Osteoblast (primary cell): ENCODE data around the gene CCNY. TPM values are rescaled to one million over a fixed set of nuclear protein-coding genes. Genes with fewer than 3 reads are reported as not detected.

Source experiments
- DNase-seq: peaks from one replicate; pipeline ENCODE4 v3.0.0; 2011; ENCODE audit warnings: low spot score, mixed read lengths; ENCODE audit not compliant: insufficient read length; ENCODE audit errors: missing footprints
- H2AFZ ChIP-seq: 2 replicates; pipeline ENCODE4 v1.6.0; 2011; ENCODE audit warnings: mild to moderate bottlenecking, low read length
- H3K27ac ChIP-seq: 2 replicates; pipeline ENCODE4 v1.5.1; 2011; ENCODE audit warnings: mild to moderate bottlenecking, low read depth, low read length, moderate library complexity
- H3K27me3 ChIP-seq: 2 replicates; pipeline ENCODE4 v1.6.0; 2012; ENCODE audit warnings: mild to moderate bottlenecking, control low read depth, inconsistent platforms, low read length, moderate library complexity; ENCODE audit not compliant: insufficient read depth
- H3K36me3 ChIP-seq: 2 replicates; pipeline ENCODE4 v1.5.1; 2011; ENCODE audit warnings: mild to moderate bottlenecking, low read length, control low read depth, moderate library complexity; ENCODE audit not compliant: insufficient read depth
- H3K4me1 ChIP-seq: 2 replicates; pipeline ENCODE4 v1.5.1; 2011; ENCODE audit warnings: mild to moderate bottlenecking, low read length, control low read depth, moderate library complexity; ENCODE audit not compliant: insufficient read depth
- H3K4me2 ChIP-seq: 2 replicates; pipeline ENCODE4 v1.6.0; 2011; ENCODE audit warnings: mild to moderate bottlenecking, low read length; ENCODE audit not compliant: insufficient read depth
- H3K4me3 ChIP-seq: fragments of 200-600 bp; sonication (generic); 3 replicates; pipeline ENCODE4 v1.5.1; 2012; ENCODE audit warnings: mild to moderate bottlenecking, low read length, inconsistent platforms; ENCODE audit not compliant: insufficient read depth
- H3K79me2 ChIP-seq: 2 replicates; pipeline ENCODE4 v1.6.0; 2012; ENCODE audit warnings: mild to moderate bottlenecking, low read length, control low read depth, inconsistent platforms; ENCODE audit not compliant: insufficient read depth
- H3K9me3 ChIP-seq: 2 replicates; pipeline ENCODE4 v1.5.1; 2011; ENCODE audit warnings: low read depth, low read length, control low read depth
- H4K20me1 ChIP-seq: 2 replicates; pipeline ENCODE4 v1.6.0; 2012; ENCODE audit warnings: mild to moderate bottlenecking, low read length, control low read depth; ENCODE audit not compliant: insufficient read depth
- total RNA-seq: library from RNA; depleted of rRNA; stranded (reverse); fragments of >200 nt; gene quantifications from 2 replicates; pipeline ENCODE4 v1.2.3, GENCODE V29; 2012
- TF ChIP-seq, protein P1 (sequence below): IDR thresholded peaks from 2 replicates; pipeline ENCODE4 v1.5.1; 2011; ENCODE audit warnings: mild to moderate bottlenecking, low read depth, low read length, moderate library complexity; ENCODE audit errors: extremely low read depth

Gene CCNY
- total RNA-seq, 1 donor: 53.2 TPM

DNA sequence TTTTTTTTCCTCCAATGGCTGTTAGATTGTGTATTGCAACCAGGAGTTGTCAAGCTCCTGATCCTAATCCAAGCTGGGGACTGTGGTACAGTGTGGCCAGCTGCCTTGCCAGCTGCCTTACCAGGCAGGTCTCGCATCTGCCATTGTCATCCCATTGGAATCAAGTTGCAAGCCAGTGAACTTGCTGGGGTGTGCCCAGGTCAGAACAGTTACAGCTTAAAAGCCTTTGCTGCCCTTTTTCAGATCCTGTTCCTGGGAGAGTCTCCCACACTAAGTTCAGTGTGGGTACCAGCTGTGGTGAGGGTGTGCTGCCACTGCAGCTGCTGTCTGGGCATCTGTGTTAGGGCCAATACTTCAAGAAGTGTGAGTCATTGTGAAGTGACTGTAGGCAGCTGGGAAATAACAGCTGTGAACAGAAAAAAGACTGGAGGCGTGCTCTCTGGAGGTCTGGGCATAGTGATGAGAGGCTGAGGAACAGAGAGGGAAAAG, 72.8 kb downstream of the CCNY start:
- H3K27ac ChIP-seq: peak overlapping the region; percentile 13
- H3K79me2 ChIP-seq: peaks cover 86% of the 10 kb centered on the region
- H3K4me3 ChIP-seq: no peak overlapping the region
- TF ChIP-seq, protein P1, sequence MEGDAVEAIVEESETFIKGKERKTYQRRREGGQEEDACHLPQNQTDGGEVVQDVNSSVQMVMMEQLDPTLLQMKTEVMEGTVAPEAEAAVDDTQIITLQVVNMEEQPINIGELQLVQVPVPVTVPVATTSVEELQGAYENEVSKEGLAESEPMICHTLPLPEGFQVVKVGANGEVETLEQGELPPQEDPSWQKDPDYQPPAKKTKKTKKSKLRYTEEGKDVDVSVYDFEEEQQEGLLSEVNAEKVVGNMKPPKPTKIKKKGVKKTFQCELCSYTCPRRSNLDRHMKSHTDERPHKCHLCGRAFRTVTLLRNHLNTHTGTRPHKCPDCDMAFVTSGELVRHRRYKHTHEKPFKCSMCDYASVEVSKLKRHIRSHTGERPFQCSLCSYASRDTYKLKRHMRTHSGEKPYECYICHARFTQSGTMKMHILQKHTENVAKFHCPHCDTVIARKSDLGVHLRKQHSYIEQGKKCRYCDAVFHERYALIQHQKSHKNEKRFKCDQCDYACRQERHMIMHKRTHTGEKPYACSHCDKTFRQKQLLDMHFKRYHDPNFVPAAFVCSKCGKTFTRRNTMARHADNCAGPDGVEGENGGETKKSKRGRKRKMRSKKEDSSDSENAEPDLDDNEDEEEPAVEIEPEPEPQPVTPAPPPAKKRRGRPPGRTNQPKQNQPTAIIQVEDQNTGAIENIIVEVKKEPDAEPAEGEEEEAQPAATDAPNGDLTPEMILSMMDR: no peak
- no peaks in the 10 kb centered on the region for H3K36me3 ChIP-seq
- peak overlapping the region; percentile 5 for H3K4me2 ChIP-seq
- peaks cover 39% of the 10 kb centered on the region for H3K4me1 ChIP-seq
- peak; percentile 99 for DNase-seq
- no peaks in the 10 kb centered on the region for H3K27me3 ChIP-seq
- no peak overlapping the region for H2AFZ ChIP-seq
- peaks cover 42% of the 10 kb centered on the region for H4K20me1 ChIP-seq
- no peaks in the 10 kb centered on the region for H3K9me3 ChIP-seq

DNA sequence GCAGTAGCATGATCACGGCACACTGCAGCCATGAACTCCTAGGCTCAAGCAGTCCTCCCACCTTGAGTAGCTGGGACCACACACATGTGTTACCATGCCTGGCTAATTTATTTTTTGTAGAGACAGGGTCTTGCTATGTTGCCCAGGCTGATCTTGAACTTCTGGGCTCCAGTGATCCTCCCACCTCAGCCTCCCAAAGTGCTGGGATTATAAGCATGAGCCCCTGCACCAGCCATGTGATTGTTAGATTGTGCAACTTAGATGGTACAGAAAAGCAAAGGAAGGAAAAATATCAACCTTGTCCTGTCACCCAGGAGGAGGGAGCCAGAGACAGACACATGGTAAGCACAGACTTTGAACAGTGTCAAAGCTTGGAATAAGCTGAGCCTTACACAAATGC, 73.5 kb downstream of the CCNY start:
- TF ChIP-seq, protein P1: no peak
- no peak for DNase-seq
- H3K4me1 ChIP-seq: peaks cover 40% of the 10 kb centered on the region
- H3K9me3 ChIP-seq: no peaks in the 10 kb centered on the region
- H2AFZ ChIP-seq: no peak overlapping the region
- no peak overlapping the region for H3K4me3 ChIP-seq
- H3K27me3 ChIP-seq: no peaks in the 10 kb centered on the region
- H3K4me2 ChIP-seq: peak overlapping the region; percentile 5
- peaks cover 38% of the 10 kb centered on the region for H4K20me1 ChIP-seq
- H3K27ac ChIP-seq: no peak overlapping the region
- no peaks in the 10 kb centered on the region for H3K36me3 ChIP-seq
- peaks cover 87% of the 10 kb centered on the region for H3K79me2 ChIP-seq

DNA sequence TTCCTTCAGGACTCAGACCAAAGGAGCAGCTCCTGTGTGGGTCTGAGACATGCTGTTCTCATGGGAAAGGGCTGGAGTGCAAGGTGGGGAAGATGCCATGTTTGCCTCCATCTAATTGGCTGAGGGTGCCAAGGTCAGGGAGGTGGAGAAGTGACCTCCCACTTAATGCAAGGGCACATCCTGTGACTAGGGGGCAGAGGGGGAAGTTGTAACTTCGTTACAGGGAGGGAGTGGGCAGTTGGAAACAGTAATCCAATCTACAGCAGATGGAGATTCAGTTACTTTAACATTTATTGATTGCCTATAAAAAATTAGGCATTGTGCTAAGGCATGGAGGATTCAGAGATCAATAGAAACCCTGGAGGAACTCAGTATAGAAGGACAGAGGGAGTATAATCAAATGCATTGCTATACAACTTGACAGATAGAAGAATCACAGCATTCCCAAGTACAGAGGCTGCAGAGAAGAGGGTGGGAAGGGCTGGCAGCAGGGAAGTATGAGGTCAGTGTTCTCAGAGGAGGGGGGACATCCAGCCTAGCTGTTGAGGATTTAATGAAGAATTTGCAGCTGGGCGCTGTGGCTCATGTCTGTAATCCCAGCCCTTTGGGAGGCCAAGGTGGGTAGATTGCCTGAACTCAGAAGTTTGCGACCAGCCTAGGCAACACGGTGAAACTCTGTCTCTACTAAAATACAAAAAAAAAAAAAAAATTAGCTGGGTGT, 75.9 kb downstream of the CCNY start:
- no peak overlapping the region for H3K4me3 ChIP-seq
- peaks cover 44% of the 10 kb centered on the region for H4K20me1 ChIP-seq
- H3K27ac ChIP-seq: peak overlapping the region; percentile 15
- H3K27me3 ChIP-seq: no peaks in the 10 kb centered on the region
- no peak for DNase-seq
- peaks cover 40% of the 10 kb centered on the region for H3K4me1 ChIP-seq
- TF ChIP-seq, protein P1: no peak
- no peak overlapping the region for H2AFZ ChIP-seq
- no peak overlapping the region for H3K4me2 ChIP-seq
- no peaks in the 10 kb centered on the region for H3K9me3 ChIP-seq
- H3K36me3 ChIP-seq: no peaks in the 10 kb centered on the region
- peaks cover 91% of the 10 kb centered on the region for H3K79me2 ChIP-seq

DNA sequence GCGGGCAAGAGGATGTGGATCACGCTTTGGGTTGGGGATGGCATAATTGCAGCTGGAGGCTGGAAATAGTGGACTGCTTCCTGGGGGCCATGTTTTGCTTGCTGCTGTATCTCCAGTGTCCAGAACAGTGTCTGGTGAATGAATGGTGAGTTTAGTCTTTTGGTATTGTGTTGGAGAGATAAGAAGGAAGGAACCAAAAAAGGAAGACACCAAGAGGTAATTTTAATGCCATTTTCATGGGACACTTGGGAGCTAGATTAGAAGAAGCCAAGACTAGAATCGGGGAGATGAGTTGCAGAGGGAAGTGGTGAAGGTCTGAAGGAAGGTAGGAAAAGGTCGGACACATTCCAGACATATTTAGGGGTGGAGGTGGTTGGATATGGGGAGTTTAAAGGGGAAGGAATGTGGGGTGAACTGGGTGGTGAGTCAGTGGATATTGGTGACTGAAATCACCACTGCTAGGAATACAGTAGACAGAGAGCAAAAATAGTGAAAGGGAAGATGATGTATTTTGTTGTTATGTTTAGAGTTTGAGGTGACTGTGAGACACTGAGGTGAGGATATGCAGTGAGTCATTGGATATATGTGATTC, 76.7 kb downstream of the CCNY start:
- peaks cover 94% of the 10 kb centered on the region for H3K79me2 ChIP-seq
- H3K4me3 ChIP-seq: no peak overlapping the region
- DNase-seq: peak; percentile 85
- H3K27ac ChIP-seq: peak overlapping the region; percentile 80
- H2AFZ ChIP-seq: no peak overlapping the region
- TF ChIP-seq, protein P1: no peak
- H3K4me1 ChIP-seq: peaks cover 43% of the 10 kb centered on the region
- H4K20me1 ChIP-seq: peaks cover 47% of the 10 kb centered on the region
- no peaks in the 10 kb centered on the region for H3K36me3 ChIP-seq
- peak overlapping the region; percentile 26 for H3K4me2 ChIP-seq
- no peaks in the 10 kb centered on the region for H3K27me3 ChIP-seq
- H3K9me3 ChIP-seq: no peaks in the 10 kb centered on the region
